ENCODE measurements around the gene YPEL4.

Gene YPEL4

DNA sequence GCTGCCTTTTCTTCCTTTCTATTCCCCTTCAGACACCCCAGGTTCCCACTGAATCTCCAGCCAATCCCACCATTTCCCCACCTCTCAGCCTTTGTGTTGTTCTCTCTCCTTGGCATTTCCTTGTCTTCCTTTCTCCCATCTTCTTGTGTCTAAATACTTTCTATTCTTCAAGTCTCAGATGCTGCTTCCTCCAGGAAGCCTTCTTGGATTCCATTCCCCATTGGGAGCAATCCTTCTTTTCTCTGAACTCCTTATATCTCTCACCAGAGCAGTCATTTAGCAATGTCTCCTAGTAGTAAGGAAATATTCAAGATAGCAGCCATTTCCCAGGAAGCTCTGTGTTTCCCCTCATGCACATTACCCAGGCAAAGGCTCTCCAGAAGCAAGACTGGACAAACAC lies 15.4 kb downstream of the YPEL4 start:
- H3K4me3 ChIP-seq (ENCODE audit: low read depth, low read length), result no peak overlapping the region
- in situ Hi-C loops (cut with HindIII; ENCODE audit: low sequenced_read_pairs), result no loop called here
- TF ChIP-seq CTCF (IDR thresholded peaks at IDR 0.05; ENCODE audit: low read depth, low read length, missing control alignments), result no peak
- no peak for DNase-seq (ENCODE audit: low read depth)

DNA sequence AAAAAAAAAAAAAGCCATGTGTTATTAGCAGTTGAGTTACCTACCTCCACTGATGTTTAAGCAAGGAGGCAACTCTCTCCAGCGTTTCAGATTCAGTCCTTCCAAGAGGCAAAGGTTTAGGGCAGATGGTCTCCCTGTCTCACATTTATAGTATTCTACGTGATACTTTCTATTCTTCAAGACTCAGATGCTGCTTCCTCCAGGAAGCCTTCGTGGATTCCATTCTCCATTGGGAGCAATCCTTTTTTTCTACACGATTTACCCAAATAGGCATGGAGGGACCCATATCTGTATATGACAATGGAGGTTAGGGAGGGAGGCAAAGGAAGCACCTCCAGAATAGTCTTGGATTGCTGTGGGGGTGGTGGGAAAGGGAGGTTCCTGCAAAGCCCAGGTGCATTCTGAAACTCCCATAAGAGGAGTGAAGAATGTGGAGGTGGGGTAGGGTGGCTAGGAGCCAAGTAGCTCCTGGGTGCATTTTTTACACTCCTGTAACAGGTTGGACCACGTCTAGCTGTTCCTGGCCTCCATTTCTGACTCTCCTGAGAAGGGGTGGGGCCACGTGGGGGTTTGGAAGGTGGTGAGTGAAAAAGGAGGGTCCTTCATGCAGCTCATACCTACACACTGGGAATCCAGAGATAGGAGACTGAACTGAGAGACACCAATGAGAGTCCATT lies 16.2 kb downstream of the YPEL4 start:
- TF ChIP-seq CTCF (IDR thresholded peaks at IDR 0.05; ENCODE audit: low read depth, low read length, missing control alignments), result no peak
- no peak overlapping the region for H3K4me3 ChIP-seq (ENCODE audit: low read depth, low read length)
- no peak for DNase-seq (ENCODE audit: low read depth)
- in situ Hi-C loops (cut with HindIII; ENCODE audit: low sequenced_read_pairs), result no loop called here

DNA sequence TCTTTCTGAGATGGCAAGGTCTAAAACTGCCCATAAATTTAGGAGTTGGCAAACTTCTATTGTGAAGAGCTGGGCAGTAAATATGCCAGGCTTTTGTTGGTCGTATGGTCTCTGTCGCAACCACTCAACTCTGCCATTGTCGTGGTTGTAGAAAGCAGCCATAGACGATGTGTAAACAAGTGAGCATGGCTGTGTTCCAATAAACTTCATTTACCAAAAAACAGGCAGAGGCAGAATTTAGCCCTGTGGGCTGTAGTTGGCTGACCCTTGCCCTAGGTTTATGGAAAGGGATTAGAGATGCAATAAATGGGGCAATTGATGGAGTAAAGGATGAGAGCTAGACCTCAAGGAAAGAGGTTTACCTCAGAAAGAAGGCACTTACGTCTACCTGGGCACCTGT lies 17.6 kb downstream of the YPEL4 start:
- TF ChIP-seq CTCF (IDR thresholded peaks at IDR 0.05; ENCODE audit: low read depth, low read length, missing control alignments), result no peak
- no peak for DNase-seq (ENCODE audit: low read depth)
- in situ Hi-C loops (cut with HindIII; ENCODE audit: low sequenced_read_pairs), result no loop called here
- no peak overlapping the region for H3K4me3 ChIP-seq (ENCODE audit: low read depth, low read length)

DNA sequence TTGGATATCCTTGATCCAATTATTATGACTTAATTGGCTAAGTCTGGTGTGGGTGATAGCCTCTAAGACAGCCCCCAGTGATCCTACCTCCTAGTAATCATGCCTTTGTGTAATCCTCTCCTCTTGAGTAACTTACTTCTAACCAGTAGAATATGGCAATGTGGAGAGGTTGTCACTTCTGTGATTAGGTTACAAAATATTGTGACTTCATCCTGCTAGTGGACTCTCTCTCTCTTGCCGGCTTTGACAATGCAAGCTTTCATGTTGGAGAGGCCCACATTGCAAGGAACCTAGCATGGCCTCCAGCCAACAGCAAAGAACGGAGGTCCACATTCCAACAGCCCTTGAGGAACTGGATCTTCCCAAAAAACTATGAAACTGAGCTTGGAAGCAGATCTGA lies 19.5 kb downstream of the YPEL4 start:
- TF ChIP-seq CTCF (IDR thresholded peaks at IDR 0.05; ENCODE audit: low read depth, low read length, missing control alignments), result no peak
- H3K4me3 ChIP-seq (ENCODE audit: low read depth, low read length), result no peak overlapping the region
- DNase-seq (ENCODE audit: low read depth), result no peak
- in situ Hi-C loops (cut with HindIII; ENCODE audit: low sequenced_read_pairs), result no loop called here

DNA sequence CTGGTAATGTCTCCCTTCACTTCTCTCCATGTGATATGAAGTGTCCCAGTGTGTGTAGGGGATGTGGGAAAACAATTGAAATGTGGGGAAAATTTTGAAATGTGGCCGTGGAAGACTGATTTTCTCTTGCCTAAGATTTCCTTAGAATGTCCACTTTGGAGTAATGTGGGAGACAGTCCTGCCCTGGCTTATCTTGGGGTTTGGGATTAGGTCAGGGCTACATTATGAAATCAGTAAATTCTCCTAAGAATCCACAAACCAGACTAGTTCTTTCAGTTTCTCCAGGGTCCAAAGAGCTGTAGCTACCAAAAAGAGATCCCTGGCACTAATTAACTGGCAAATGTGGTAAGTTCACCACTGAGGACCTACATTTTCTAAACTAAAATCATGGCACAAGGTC lies 22.8 kb downstream of the YPEL4 start:
- in situ Hi-C loops (cut with HindIII; ENCODE audit: low sequenced_read_pairs), result no loop called here
- TF ChIP-seq CTCF (IDR thresholded peaks at IDR 0.05; ENCODE audit: low read depth, low read length, missing control alignments), result no peak
- H3K4me3 ChIP-seq (ENCODE audit: low read depth, low read length), result no peak overlapping the region
- no peak for DNase-seq (ENCODE audit: low read depth)

- in situ Hi-C loops (cut with HindIII; ENCODE audit: low sequenced_read_pairs), result no loop called here
These were observed 24.8 kb downstream of the YPEL4 start for GRCh38 chr11:57624864-57625263.

More at GRCh38 chr11:57624864-57625263, 24.8 kb downstream of the YPEL4 start:
- no peak overlapping the region for H3K4me3 ChIP-seq (ENCODE audit: low read depth, low read length)
- TF ChIP-seq CTCF (IDR thresholded peaks at IDR 0.05; ENCODE audit: low read depth, low read length, missing control alignments), result no peak
- DNase-seq (ENCODE audit: low read depth), result no peak
